Gastroesophageal sphincter (tissue), 3 donors: ENCODE data around the gene IFNGR2.

Experiments
- CTCF ChIP-seq, 4 experiments: fragments of 200-600 bp in 2 of 4; fragments of 450-650 bp in 2 of 4; sonication (generic) in 1 of 4; IDR thresholded peaks; one replicate each; pipeline ENCODE4 v1.5.1; 2017 to 2019; ENCODE audit warnings: antibody characterized with exemption in 4 of 4, mild to moderate bottlenecking in 2 of 4, moderate library complexity in 2 of 4
- POLR2A ChIP-seq, 2 donors: fragments of 450-650 bp; IDR thresholded peaks; one replicate each; pipeline ENCODE4 v1.6.1; 2017; ENCODE audit warnings: antibody characterized with exemption in 2 of 2, mild to moderate bottlenecking in 2 of 2, moderate library complexity in 1 of 2

GRCh38 chr21:33470701-33471100 is 67.5 kb downstream of the IFNGR2 start:
- no peak for TF ChIP-seq CTCF (IDR thresholded peaks at IDR 0.05)
- no peak for TF ChIP-seq POLR2A (IDR thresholded peaks at IDR 0.05)
